Nephron progenitor cell (in vitro differentiated cells): ENCODE measurements around the gene C4BPB.

ENCODE experiments used
- DNase-seq: peaks from one replicate; pipeline ENCODE4 v3.0.0; 2021
- H3K27ac Mint-ChIP-seq: 2 replicates; pipeline ENCODE4 v1.8.0; 2021; ENCODE audit warnings: mild to moderate bottlenecking, moderate library complexity, mixed read lengths
- H3K27me3 Mint-ChIP-seq: 2 replicates; pipeline ENCODE4 v1.8.0; 2021; ENCODE audit warnings: mild to moderate bottlenecking, low read depth, mixed read lengths; ENCODE audit not compliant: poor library complexity
- H3K36me3 Mint-ChIP-seq: 2 replicates; pipeline ENCODE4 v1.8.0; 2021; ENCODE audit warnings: low read depth, mixed read lengths
- H3K4me1 Mint-ChIP-seq: 2 replicates; pipeline ENCODE4 v1.8.0; 2021; ENCODE audit warnings: mixed read lengths
- H3K4me3 Mint-ChIP-seq: 2 replicates; pipeline ENCODE4 v1.8.0; 2021; ENCODE audit warnings: mild to moderate bottlenecking, moderate library complexity, mixed read lengths
- H3K9me3 Mint-ChIP-seq: 2 replicates; pipeline ENCODE4 v1.8.0; 2021; ENCODE audit warnings: mild to moderate bottlenecking, moderate library complexity, mixed read lengths
- CTCF ChIP-seq: fragments of 200-600 bp; sonication (generic); IDR thresholded peaks from 2 replicates; pipeline ENCODE4 v1.5.0; 2021; ENCODE audit warnings: antibody characterized with exemption

Gene C4BPB

GRCh38 chr1:207048041-207048440, 40.6 kb upstream of the C4BPB start:
- Mint-ChIP-seq H3K27me3 (peaks cover 4% of the 10 kb centered on the region), H3K27ac (no peak overlapping the region), H3K9me3 (peaks cover 8% of the 10 kb centered on the region), H3K36me3 (peaks cover 21% of the 10 kb centered on the region), H3K4me1 (peaks cover 54% of the 10 kb centered on the region), H3K4me3 (no peak overlapping the region)
- no peak for DNase-seq
- TF ChIP-seq CTCF, result no peak

- DNase-seq, result no peak
- H3K36me3 Mint-ChIP-seq, result peaks cover 14% of the 10 kb centered on the region
- H3K27ac Mint-ChIP-seq, result no peak overlapping the region
- peaks cover 10% of the 10 kb centered on the region for H3K9me3 Mint-ChIP-seq
- H3K4me3 Mint-ChIP-seq, result peak overlapping the region; percentile 100
- H3K4me1 Mint-ChIP-seq, result peaks cover 60% of the 10 kb centered on the region
- no peak for TF ChIP-seq CTCF
- peaks cover 14% of the 10 kb centered on the region for H3K27me3 Mint-ChIP-seq
These were observed 39.6 kb upstream of the C4BPB start for GRCh38 chr1:207049054-207049453.

GRCh38 chr1:207049514-207049913, 39.1 kb upstream of the C4BPB start:
- H3K27me3 Mint-ChIP-seq, result peaks cover 18% of the 10 kb centered on the region
- DNase-seq, result no peak
- no peak for TF ChIP-seq CTCF
- H3K9me3 Mint-ChIP-seq, result peaks cover 10% of the 10 kb centered on the region
- no peak overlapping the region for H3K27ac Mint-ChIP-seq
- peaks cover 60% of the 10 kb centered on the region for H3K4me1 Mint-ChIP-seq
- H3K36me3 Mint-ChIP-seq, result peaks cover 10% of the 10 kb centered on the region
- H3K4me3 Mint-ChIP-seq, result peak overlapping the region; percentile 100

GRCh38 chr1:207049974-207050391, 38.7 kb upstream of the C4BPB start:
- H3K4me3 Mint-ChIP-seq, result peak overlapping the region; percentile 100
- peaks cover 5% of the 10 kb centered on the region for H3K36me3 Mint-ChIP-seq
- H3K4me1 Mint-ChIP-seq, result peaks cover 60% of the 10 kb centered on the region
- no peak for DNase-seq
- TF ChIP-seq CTCF, result peak; percentile 76
- H3K9me3 Mint-ChIP-seq, result peaks cover 10% of the 10 kb centered on the region
- H3K27me3 Mint-ChIP-seq, result peaks cover 23% of the 10 kb centered on the region
- peak overlapping the region; percentile 99 for H3K27ac Mint-ChIP-seq

- Mint-ChIP-seq H3K9me3 (peaks cover 10% of the 10 kb centered on the region), H3K36me3 (peaks cover 5% of the 10 kb centered on the region), H3K27ac (peak overlapping the region; percentile 99), H3K27me3 (peaks cover 26% of the 10 kb centered on the region), H3K4me3 (peak overlapping the region; percentile 100), H3K4me1 (peaks cover 59% of the 10 kb centered on the region)
- TF ChIP-seq CTCF, result no peak
- peak; percentile 88 for DNase-seq
These were observed 38.0 kb upstream of the C4BPB start for GRCh38 chr1:207050480-207051190.
